HG03064 (cell line): Measurements from ENCODE around the gene REPS2.

ENCODE experiments used
- ATAC-seq: cut with Tn5 transposase; IDR thresholded peaks from one replicate; pipeline ENCODE4 v1.9.1; 2021; ENCODE audit warnings: low read depth; ENCODE audit not compliant: unreplicated experiment

The REPS2 gene

DNA sequence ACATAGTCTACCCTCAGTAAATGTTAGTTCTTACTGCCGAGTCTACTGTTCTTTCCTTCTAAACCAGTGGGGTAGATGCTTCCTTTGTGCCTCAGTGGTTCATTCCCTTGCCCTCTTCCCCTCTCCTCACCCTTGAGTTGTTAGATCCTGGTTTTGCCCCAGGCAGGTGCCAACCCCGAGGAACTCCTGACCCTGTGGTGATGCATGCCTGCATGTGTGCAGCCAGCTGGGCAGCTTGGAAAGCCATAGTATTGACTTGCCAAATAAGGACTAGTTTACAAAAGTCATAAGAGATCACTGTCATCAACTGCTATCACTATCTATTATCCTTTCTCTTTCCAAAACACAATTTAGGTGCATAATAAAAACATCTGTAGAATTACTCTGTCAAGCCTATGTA is 50.9 kb downstream of the REPS2 start:
- no peak for ATAC-seq

DNA sequence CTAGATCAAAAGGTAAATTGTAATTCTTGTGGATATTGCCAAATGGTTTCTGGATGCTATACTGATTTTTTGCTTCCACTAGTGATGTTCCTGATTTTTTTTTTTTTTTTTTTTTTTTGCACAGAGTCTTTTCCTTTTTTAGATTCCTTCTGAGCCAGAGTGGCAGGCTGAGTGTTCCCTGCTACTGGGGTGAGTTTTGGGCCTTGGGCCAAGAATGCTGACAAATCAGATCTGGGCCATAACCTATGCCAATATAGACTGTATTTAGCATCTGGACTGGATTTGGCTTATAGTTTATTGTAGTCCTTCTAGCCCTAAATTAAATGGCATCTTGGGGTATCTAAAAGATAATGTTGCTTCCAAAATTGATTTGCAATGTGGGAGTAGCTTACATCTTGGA is 52.8 kb downstream of the REPS2 start:
- ATAC-seq, result no peak

- no peak for ATAC-seq
These were observed 54.3 kb downstream of the REPS2 start for GRCh38 chrX:17000751-17001150.

DNA sequence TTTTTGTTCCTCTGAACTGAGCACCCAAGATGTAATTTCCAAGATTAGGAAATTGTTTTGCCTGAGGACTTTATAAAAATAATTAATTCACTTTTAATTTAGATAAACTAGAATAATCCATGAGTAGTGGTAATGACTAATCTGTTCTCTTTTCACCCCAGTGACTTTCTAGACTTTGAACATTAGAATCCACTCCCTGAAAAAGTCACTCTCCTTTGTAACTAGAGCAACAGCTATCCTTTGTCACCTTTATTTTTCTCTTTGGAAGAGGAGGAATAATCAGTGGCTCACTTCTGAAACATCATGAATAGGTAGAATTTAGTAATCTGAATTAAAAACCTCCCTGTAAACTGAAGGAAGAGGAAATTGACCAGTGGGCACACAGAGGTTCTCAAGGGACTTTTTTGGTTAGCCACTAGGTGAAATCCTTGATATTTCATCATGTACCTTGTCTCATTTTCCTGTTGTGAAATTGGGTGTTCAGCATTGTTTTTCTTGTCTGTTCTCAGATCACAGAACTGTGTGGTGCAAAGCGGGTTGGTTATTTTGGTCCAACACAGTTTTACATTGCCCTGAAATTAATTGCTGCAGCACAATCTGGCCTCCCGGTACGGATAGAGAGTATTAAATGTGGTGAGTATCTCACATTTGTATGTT is 59.4 kb downstream of the REPS2 start:
- ATAC-seq, result no peak

DNA sequence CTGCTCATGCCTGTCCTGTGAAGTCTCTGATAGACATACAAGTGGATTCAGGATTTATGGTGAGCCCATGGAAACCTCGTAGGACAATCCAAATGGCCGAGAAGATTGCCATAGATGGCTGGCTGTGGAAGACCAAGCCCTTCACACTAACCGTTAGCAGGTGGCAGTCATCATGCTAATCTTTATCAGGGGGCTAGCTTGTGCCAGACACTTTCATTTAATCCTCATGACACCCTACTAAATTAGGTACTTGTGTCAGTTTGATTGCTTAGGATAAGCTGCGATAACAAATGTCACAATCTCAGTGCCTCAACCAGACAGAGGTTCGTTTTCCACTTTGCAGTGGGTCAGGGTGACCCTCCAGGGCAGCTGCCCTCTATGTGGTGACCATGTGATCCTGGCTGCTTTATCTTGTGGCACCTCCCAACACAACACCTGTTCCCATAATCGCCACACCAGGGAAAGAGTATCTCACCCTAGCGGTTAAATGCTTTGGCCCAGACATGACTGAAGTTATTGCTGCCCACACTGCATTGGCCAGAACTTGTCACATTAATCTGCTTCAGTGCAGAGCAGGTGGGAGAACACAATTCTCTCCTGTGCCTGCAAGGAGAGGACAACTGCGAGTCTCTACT is 60.8 kb downstream of the REPS2 start:
- no peak for ATAC-seq

GRCh38 chrX:17009856-17010625 is 63.6 kb downstream of the REPS2 start:
- no peak for ATAC-seq

DNA sequence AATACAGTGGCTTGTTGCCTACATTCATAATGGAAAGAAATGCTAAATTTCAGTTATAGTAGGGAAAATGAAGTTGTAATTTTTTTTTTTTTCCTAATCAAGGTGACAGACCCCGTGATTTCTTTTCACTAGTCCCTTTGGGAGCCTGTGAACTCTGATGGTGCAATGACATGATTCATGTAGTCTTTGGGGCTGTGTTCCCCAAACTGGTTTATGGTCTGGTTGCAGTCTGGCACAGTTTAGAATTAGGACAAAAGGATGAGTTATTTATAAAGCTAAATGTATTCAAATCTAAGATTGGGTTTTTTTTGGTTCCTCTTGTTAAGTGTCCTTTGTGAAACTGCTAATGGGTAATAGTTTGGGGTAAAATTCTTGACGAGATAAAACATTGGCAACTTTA is 66.0 kb downstream of the REPS2 start:
- no peak for ATAC-seq

- no peak for ATAC-seq
These were observed 67.8 kb downstream of the REPS2 start for GRCh38 chrX:17014216-17014615.

- ATAC-seq, result no peak
These were observed 70.7 kb downstream of the REPS2 start for GRCh38 chrX:17017134-17017533.

- no peak for ATAC-seq
These were observed 73.9 kb downstream of the REPS2 start for GRCh38 chrX:17020356-17020755.

- ATAC-seq, result no peak
These were observed 74.7 kb downstream of the REPS2 start for GRCh38 chrX:17020851-17021821.

DNA sequence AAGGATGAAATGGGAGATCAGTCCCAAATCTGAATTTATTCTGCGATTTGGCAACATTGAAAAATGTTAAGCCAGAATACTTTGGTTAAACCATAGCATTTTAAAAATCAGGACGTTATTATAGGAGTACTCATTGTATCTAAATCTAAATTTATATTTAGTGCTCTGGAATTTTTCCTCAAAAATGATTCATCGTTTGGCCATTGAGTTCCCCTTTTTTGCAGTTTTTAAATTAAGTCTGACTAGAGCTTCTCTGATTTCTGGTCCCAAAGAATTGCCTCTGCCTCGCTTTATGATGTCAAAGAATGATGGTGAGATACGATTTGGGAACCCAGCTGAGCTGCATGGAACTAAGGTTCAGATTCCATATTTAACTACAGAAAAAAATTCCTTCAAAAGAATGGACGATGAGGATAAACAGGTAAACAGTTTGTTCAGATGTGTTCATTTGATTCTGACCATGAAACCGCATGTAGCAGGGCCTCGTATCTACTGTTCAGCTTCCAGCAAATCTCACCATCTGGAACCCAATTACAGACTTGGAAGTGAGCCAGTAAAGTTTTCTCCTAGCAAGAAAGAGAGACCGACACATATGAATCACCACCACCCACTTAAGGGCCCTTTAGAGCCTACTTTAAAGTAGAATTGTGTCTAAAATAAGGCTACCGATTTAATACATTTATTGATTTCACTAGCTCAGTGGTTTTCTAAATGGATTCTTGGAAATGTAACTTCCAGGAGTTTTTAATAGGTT is 75.6 kb downstream of the REPS2 start:
- no peak for ATAC-seq

- no peak for ATAC-seq
These were observed 77.2 kb downstream of the REPS2 start for GRCh38 chrX:17023661-17024060.

- ATAC-seq, result no peak
These were observed 78.4 kb downstream of the REPS2 start for GRCh38 chrX:17024886-17025285.

- ATAC-seq, result no peak
These were observed 79.3 kb downstream of the REPS2 start for GRCh38 chrX:17025621-17026302.

DNA sequence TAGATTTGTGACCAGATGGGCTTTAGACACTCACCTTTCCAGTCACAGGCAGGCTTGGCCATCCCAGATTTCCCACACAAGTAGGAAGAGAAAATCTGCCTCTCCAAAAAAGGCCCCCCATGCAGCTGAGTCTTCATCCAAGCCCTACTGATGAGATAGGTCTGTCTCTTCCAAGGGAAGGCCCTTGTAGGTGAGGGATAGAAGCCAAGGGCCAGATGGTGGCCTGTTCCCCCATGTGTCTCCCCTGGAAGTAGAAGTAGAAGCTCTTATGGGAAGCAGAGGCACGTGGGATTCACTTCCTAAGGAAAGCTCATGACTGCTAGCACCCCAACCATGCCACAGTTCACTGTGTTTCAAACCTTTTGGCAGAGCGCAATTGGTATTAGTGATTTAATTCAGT is 81.5 kb downstream of the REPS2 start:
- ATAC-seq, result no peak

- ATAC-seq, result no peak
These were observed 81.9 kb downstream of the REPS2 start for GRCh38 chrX:17028356-17028755.

GRCh38 chrX:17030092-17030491 is 83.6 kb downstream of the REPS2 start:
- ATAC-seq, result no peak

- ATAC-seq, result no peak
These were observed 84.3 kb downstream of the REPS2 start for GRCh38 chrX:17030580-17031270.
